Measurements from ENCODE around the gene RASA3.
"Not testable (repeated sequence)": the region's sequence is repeated elsewhere in the genome, so short reads cannot be mapped to it uniquely, and the experiment has no call there.

The RASA3 gene

GRCh38 chr13:114111577-114111976 is 20.8 kb downstream of the RASA3 start:
- DNase-seq: peak in 1 of 2 donors; percentile 15

DNA sequence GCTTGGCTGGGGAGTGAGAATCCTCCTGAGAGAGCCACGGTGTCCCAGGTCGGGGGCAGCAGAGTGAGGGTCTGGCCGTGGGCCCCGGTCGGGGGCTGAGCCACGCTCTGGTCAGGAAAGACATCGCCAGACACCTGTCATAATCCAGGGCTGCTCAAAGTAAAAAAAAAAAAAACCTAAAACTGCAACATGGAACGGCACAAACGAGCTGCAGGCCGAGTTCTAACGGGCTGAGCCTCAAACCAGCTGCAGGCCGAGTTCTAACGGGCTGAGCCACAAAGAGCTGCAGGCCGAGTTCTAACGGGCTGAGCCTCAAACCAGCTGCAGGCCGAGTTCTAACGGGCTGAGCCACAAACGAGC is 21.6 kb downstream of the RASA3 start:
- DNase-seq: not testable (repeated sequence)

DNA sequence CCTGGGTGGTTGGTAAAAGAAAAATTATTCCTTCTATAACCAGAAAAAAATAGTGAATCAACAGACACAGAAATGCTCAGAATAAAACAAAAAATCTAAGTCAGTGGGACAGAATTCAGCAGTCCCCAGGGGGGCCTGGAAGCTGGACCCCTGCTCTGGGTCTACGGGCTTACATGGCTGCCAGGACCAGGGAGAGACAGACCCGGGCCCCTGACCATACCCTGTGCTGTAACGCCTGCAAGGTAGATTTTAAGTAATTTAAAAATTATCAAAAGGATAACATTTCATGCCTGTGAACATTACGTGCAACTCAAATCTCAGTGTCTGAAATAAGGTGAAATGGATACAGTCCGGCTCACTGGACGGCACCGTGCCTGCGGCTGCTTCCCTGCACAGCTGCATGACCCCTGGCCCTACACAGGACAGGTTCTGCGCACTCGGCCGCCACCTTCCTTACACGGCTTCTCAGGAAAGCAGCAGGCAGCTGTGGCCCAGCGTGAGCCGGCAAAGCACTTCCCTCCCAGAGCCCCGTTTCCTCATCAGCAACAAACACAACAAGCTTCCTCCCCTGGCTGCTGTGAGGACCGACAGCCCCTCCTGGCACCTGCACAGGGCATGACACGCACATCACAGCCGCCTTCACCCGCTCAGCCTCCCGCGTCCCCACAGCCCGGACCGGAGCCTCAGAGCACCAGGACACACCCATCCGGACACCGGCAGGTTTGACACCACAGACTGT is 22.2 kb downstream of the RASA3 start:
- DNase-seq: peak; percentile 61 to 66

DNA sequence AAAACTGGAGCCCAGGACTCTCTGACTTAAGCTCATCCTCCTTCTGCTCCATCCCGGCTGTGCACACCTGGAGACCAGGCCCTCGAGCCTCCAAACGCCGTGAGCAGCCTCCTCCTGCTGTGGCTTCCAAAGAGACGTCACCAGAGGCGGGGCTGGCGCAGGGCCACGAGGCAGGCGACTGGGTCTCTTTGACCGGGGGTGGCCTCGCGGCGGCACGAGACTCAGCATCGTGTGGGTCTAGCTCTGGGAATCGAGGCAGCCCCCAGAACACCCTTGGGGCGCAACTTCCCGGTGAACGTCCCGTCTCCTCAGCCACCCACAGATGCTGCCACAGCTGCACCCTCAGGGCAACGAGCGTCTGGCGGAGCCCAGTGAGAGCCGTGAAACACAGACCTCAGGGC is 22.8 kb downstream of the RASA3 start:
- DNase-seq: peak; percentile 37 to 43

- peak in 1 of 2 donors; percentile 1 for DNase-seq
Measured at GRCh38 chr13:114108894-114109293, 23.5 kb downstream of the RASA3 start.

DNA sequence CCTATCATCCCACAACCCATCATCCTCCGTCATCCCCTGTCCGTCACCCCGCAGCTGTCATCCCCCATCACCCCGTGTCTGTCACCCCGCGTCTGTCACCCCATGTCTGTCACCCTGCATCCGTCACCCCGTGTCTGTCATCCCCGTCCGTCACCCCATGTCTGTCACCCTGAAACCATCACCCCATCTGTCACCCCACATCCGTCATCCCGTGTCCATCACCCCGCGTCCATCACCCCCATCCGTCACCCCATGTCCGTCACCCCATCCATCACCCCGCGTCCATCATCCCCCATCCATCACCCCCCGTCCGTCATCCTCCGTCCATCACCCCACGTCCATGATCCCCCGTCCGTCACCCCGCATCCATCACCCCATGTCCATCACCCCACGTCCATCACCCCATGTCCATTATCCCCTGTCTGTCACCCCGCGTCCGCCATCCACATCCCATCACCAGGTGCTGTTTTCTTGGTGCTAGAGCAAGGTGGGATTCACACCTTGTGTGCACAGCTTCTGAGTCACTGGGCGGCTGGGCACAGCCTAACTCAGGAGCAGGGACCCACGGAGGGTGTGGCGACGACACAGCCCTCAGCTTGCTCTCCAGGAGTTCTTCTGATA is 24.2 kb downstream of the RASA3 start:
- peak in 1 of 2 donors; percentile 1 for DNase-seq

- DNase-seq: peak in 1 of 2 donors; percentile 0
Measured at GRCh38 chr13:114107686-114108081, 24.7 kb downstream of the RASA3 start.

- peak in 1 of 2 donors; percentile 0 for DNase-seq
Measured at GRCh38 chr13:114106991-114107685, 25.3 kb downstream of the RASA3 start.

GRCh38 chr13:114106526-114106925 is 25.9 kb downstream of the RASA3 start:
- no peak for DNase-seq

DNA sequence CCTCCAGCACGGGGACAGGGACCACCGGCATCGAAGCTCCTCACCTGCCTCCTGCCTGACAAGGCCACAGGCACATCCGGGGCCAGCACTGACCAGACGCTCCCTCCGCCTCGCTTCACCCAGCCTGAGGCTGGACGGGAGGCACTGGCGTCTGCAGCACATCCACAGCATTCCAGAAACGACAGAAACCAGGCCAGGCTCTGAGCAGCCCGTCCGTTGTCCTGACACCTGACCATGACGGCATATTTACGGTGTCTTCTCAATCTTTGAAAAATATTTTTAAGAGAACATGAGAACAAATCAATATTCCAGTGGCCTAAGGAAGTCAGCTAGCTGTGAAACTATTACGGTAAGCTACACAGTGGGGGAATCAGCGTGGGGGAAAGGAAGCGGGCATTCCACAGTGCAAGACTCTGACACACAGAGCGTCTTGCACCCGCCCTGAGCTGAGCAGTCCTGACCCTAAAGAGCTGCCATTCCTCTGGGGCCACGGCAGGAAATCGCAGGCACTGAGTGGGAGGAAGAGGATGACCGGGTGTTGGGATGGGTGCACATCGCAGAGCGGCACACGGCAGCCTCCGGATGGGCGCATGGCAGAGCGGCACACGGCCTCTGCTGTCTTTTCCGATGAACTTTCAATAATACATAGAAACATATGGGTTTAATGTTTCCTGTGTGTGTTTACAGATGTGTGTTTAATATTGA is 26.8 kb downstream of the RASA3 start:
- DNase-seq: peak in 1 of 2 donors; percentile 1

GRCh38 chr13:114104655-114105520 is 27.5 kb downstream of the RASA3 start:
- peak in 1 of 2 donors; percentile 1 for DNase-seq

GRCh38 chr13:114103801-114104654 is 28.4 kb downstream of the RASA3 start:
- no peak for DNase-seq

- not testable (repeated sequence) for DNase-seq
Measured at GRCh38 chr13:114103289-114103621, 29.2 kb downstream of the RASA3 start.

DNA sequence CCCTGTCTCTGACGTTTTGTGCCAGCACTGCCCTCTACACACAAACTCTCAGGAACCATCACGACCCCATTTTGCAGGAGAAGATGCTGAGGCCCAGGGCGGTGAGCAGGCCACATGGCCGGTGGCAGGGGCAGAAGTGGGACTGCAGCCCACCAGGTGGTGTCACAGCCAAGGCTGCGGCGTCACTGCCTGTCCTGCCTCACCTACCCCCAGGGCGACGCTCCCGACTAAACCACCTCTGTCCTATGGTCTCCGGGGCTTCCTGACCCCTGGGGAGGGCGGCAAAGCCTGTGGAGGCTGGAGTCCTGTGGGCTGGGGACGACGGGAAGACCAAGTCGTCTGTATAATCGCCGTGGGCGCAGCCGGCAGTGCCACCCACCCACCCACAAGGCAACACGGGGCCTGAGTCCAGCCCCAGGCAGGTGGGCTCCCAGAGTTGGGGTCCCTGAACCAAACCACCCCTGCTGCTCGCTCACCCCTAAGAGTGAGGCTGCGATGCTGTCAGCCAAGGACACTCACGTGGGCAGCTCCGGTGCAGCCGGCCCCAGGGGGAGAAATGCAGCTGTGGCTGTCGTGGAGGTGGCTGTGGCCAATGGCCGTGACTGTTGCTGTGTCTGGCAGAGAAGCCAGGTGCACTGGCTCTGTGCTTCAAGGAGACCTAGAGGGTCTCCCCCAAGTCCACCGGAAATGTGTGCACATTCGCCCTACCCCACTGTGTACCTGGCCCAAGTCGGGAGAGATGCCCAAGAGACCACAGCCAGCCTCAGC is 29.7 kb downstream of the RASA3 start:
- DNase-seq: peak in 1 of 2 donors; percentile 1

- DNase-seq: no peak
Measured at GRCh38 chr13:114102131-114102520, 30.3 kb downstream of the RASA3 start.

DNA sequence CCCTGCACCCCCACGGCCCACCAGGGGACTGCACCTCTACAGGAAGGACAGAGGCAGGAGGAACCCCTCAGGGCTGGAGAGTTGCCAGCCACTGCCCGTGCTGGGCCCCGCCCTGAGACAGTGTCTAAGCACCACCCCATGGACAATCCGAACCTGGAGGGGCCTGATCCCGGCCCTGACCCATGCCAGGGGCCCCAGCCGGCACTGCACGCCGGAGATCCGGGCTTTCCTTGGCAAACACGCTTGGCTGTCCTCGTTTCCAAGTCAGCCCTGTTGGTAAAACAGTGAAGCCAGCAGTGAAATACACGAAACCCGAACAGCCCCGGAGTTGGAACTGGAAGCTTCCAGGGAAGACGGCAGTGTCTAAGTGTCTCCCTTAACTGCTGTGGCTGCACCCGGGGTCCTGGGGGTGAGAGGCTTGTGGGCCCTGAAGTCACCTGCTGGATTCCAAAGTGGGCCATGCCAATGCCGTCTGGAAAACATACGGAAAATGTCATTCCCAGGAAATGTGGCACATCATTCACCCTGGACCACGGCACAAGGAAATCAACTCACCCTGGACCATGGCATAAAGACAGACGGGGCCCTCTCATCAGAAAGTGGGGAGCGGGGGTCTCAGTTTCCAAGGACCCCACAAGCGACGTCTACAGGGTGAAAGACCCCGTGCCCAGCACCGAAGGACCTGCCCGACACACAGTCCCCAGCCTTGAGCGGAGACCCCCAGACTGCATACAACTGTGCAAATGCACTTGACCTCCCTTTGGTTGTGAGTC is 30.9 kb downstream of the RASA3 start:
- no peak for DNase-seq

DNA sequence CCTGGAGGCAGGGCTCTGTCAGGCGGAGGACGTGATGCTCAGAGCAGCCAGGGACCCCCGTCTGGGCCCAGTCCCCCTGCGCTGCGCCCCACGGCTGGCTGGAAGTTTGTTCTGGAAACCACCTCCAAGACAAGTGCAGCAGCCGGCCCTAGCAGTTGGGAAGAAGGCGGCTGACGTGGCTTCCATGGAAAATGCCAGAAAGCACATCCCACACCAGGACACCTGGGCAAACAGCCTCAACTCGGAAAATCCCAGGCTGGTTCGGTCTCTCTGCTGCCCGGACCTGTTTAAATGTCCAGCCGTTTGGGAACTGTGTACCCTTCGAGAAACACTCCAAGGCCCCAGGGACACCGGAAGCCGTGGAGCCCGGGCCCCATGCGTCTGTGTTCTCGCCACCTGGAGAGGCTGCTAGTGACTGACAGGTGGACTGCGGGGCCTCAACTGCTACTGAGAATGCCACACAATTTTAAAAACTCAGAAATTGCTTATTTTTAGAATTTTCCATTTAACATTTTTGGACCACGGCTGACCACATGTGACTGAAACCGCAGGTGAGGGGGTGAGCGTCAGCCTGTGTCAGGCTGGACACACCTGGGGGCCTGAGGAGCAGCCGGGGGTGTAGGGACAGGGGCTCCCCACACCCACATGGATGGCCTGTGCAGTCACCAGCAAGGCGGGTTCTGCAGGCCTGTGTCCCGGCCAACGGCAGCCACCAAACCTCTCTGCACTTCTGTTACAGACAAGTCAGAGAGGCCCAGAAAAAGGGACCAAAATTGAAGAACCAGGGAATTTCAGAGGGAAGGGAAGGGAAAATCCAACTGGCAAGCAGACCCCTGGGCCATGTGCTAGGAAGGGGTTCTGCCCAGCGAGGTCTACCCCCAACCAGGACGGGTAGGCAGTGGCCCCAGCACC is 31.7 kb downstream of the RASA3 start:
- no peak for DNase-seq

DNA sequence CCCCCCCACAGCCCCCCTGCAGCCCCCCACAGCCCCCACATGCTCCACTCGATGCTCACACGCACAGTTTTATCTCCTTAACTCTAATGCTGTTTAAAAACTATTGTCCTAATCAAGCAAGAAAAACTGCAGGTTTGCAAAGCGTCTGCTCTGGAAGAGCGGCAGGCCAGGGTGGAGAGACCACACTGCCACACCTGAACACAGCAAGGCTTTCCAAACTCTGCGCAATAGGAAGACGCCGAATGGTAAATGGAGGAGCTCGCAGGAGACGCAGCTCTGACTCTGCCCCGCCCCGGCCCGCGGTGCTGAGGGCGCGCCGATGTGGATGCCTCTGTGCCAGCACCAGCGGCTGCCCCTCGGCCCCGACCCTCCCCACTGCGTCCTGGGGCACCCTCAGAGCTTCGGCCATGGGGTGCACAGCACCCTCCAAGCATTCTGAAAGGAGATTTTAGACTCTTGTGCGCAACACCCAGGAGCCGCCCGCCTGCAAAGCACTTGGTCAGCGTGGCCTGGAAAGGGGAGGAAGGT is 32.4 kb downstream of the RASA3 start:
- no peak for DNase-seq

All from activated CD4-positive, alpha-beta T cell treated with anti-CD3 and anti-CD28 coated beads for 4 hours (primary cell).